NCI-H226 (cell line): ENCODE data around the gene RIMBP2.
"Not testable (repeated sequence)": the region's sequence is repeated elsewhere in the genome, so short reads cannot be mapped to it uniquely, and the experiment has no call there.

Experiments
- DNase-seq: peaks from one replicate; pipeline ENCODE4 v3.0.0-alpha.2; 2015

Gene RIMBP2

GRCh38 chr12:130705178-130705822 lies 10.8 kb downstream of the RIMBP2 start:
- no peak for DNase-seq

GRCh38 chr12:130704606-130705005 lies 11.5 kb downstream of the RIMBP2 start:
- DNase-seq, result no peak

- DNase-seq, result no peak
Observed at GRCh38 chr12:130703733-130704375, 12.2 kb downstream of the RIMBP2 start.

- no peak for DNase-seq
Observed at GRCh38 chr12:130702966-130703732, 12.9 kb downstream of the RIMBP2 start.

GRCh38 chr12:130701402-130701744 lies 14.7 kb downstream of the RIMBP2 start:
- DNase-seq, result no peak

GRCh38 chr12:130700492-130701401 lies 15.4 kb downstream of the RIMBP2 start:
- DNase-seq, result no peak

GRCh38 chr12:130698106-130698505 lies 18.0 kb downstream of the RIMBP2 start:
- DNase-seq, result no peak

- no peak for DNase-seq
Observed at GRCh38 chr12:130696379-130697100, 19.6 kb downstream of the RIMBP2 start.

- no peak for DNase-seq
Observed at GRCh38 chr12:130695061-130695460, 21.0 kb downstream of the RIMBP2 start.

- no peak for DNase-seq
Observed at GRCh38 chr12:130689408-130690405, 26.4 kb downstream of the RIMBP2 start.

GRCh38 chr12:130688999-130689398 lies 27.1 kb downstream of the RIMBP2 start:
- DNase-seq, result not testable (repeated sequence)

- no peak for DNase-seq
Observed at GRCh38 chr12:130687796-130688778, 28.0 kb downstream of the RIMBP2 start.

GRCh38 chr12:130687190-130687589 lies 28.9 kb downstream of the RIMBP2 start:
- DNase-seq, result no peak

GRCh38 chr12:130686511-130686991 lies 29.5 kb downstream of the RIMBP2 start:
- DNase-seq, result no peak

GRCh38 chr12:130685850-130686249 lies 30.2 kb downstream of the RIMBP2 start:
- no peak for DNase-seq

GRCh38 chr12:130685250-130685787 lies 30.8 kb downstream of the RIMBP2 start:
- DNase-seq, result no peak

- no peak for DNase-seq
Observed at GRCh38 chr12:130683811-130684210, 32.3 kb downstream of the RIMBP2 start.

GRCh38 chr12:130683080-130683479 lies 33.0 kb downstream of the RIMBP2 start:
- DNase-seq, result no peak

GRCh38 chr12:130680451-130680990 lies 35.6 kb downstream of the RIMBP2 start:
- DNase-seq, result no peak
